HG03342 (cell line): ENCODE results near the gene RBM10.

Experiments used
- ATAC-seq: cut with Tn5 transposase; IDR thresholded peaks from one replicate; pipeline ENCODE4 v1.9.1; 2021; ENCODE audit warnings: mild to moderate bottlenecking, moderate library complexity; ENCODE audit not compliant: unreplicated experiment

Gene RBM10

GRCh38 chrX:47216393-47216925, 71.4 kb downstream of the RBM10 start:
- no peak for ATAC-seq

- ATAC-seq, result no peak
Observed at GRCh38 chrX:47217121-47217851, 72.3 kb downstream of the RBM10 start.

DNA sequence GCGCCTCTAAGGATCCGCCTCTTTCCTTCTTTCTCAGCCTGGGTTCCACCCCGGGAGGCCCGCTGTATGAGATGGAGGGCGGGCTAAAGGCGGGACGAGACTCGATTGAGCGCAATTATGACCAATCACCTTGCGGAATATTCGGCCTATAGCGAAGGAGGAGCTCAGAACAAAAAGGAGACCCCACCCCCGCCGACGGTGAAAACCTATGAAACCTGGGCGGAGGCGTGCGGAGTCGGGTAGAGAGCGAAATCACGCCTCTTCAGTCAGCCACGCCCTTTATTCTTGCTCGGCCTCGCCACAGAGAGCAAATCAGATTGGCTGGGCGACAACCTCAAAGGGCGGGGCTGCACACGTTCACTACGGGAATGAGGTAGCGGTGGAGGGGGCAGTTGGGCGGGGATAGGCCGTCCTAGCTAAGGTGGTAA, 72.8 kb downstream of the RBM10 start:
- peak; percentile 84 for ATAC-seq

DNA sequence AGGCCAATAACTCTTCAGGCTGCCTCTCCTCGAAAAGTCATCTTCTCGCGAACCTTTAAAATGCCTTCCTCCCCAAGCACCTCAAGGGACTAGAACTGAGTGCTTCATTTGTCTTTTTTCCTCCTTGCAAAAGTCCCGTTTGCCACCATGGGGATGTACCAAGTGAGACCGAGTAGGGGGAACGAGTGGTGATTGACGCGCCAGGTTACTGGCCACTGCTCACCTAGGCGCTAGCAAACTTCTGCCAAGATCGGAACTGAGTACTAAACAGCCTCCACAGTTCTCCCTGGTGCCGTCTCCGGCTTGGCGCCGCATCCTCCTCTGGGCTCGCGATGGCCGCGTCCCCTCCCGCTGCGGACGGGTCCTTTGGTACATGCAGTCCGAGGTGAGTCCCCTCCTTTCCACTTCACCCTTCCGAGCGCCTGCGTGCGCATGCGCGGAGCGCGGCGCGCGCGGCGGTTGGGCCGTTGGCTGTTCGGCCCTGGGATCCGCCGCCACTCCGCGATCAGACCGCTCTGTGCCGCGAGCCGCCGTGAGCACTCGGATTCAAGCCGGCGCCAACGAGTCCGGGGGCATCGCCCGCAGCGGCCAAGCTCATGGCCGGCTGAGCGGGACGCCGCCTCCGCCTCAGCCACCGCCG, 73.4 kb downstream of the RBM10 start, which contains the start of gene CDK16:
TSS of gene CDK16 (plus strand) at position 402 of the 640 bp plus-strand sequence. CDS start 4,877 bp downstream, outside the sequence.
- peak; percentile 46 for ATAC-seq

DNA sequence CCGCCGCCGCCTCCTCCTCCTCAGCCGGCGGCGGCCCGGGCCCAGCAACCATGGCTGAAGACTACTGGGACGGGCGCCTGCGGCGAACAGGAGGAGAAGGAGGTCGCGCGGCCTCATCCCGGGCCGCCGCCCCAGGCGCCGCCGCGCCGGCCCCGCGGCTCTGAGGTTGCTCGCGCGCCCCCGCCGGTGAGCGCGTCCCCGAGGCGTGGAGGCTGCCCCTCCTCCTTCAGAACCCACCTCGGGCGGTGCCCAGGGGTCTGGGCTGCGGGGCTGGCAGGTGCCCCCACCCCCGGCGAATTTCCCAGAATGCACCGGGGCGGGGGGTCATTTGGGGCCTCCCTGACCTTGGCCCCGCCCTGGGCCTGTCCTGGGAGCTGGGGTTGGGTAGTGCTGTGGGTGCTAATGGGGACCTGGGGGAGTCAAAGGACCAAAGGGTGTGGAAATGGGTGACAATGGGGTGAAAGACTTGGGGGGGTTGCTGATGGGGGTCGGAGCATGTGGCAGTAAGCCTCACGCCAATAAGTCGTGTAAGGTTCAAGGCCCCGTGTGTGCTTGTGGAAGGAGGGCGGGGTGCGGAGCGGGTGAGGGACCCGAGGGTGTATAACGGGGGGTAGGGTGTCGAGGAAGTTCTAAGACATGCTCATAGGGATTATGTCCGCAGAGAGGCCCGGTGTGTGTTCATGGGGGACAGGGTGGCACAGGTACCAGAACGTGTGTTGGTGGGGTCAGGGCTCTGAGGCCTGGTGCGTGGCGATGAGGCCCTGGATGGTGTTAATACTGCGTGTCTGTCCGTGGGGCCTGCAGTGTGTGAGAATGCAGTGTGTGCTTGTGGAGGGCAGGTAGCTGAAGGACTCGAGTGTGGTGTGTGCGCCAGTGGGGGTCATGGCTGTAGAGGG, 74.1 kb downstream of the RBM10 start:
- peak; percentile 2 for ATAC-seq

- no peak for ATAC-seq
Observed at GRCh38 chrX:47221756-47222155, 76.7 kb downstream of the RBM10 start.

DNA sequence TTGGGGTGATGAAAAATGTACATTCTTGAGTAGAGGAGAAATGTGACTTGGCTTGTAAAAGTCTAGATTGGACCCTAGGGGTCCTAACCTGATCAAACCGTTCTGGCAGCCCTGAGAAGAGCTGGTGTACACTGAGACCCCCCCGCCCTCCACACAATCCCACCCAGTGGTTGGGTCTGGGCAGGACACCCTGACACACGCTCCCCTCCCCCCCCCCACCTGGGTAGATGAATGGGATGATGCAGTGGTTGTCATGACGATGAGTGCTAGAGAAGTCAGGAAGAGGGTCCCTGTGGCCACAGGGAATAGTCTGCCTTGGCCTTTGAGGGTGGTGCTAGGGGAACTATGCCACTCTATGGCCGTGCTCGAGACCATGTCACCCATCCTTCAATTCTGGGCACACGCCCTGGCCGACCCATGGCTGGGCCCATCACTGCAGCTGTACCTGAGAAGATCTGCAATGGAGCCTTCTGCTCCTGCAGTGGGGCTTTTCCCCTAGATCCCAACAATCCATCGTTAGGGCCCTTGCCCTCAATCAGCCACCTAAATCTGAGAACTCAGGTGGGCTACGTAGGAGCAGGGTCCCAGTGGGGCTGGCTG, 77.8 kb downstream of the RBM10 start:
- no peak for ATAC-seq

- no peak for ATAC-seq
Observed at GRCh38 chrX:47223476-47224250, 78.6 kb downstream of the RBM10 start.

GRCh38 chrX:47224266-47224895, 79.4 kb downstream of the RBM10 start:
- no peak for ATAC-seq

DNA sequence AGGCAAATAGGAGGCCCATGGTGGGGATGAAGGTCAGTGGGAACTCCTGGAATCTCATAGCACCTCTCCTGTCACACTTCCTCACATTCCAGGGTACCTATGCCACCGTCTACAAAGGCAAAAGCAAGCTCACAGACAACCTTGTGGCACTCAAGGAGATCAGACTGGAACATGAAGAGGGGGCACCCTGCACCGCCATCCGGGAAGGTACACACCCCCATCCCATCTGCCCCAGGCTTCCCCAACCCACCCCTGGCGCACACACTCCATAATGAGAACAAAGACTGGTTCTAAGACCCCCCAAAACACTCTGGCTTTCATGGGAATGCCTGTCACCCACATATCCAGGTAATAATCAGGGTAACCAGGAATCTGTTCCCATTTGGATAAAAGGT, 79.9 kb downstream of the RBM10 start:
- ATAC-seq, result no peak

- ATAC-seq, result no peak
Observed at GRCh38 chrX:47226071-47226470, 81.0 kb downstream of the RBM10 start.

DNA sequence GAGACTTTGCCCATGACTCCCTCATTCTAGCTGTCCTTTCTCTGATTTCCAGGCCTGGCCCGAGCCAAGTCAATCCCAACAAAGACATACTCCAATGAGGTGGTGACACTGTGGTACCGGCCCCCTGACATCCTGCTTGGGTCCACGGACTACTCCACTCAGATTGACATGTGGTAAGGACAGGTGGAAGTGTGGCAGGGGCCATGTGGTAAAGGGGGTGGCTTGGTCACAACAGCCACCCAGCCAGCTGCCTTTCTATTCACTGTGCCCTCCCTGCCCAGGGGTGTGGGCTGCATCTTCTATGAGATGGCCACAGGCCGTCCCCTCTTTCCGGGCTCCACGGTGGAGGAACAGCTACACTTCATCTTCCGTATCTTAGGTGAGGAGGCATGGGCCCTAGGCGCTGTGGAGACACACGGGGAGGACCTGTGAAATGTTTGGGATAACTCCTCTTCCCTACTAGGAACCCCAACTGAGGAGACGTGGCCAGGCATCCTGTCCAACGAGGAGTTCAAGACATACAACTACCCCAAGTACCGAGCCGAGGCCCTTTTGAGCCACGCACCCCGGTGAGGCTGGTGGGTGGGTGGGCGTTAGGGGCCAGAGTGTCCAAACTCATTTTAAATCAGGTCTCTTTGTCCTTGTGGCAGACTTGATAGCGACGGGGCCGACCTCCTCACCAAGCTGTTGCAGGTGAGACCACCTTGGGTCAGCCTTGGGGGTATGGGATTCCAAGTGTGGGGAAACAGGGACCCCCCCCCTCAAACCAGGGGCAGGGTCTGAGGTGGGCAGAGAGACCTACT, 81.7 kb downstream of the RBM10 start:
- no peak for ATAC-seq

DNA sequence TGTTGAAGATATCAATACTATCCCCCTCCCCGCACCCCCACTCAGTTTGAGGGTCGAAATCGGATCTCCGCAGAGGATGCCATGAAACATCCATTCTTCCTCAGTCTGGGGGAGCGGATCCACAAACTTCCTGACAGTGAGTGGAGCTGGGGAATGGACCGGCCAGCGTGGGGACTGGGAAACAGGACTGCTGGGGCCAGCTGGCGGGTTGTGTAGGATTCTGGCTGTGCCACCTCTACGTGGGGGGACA, 82.2 kb downstream of the RBM10 start:
- no peak for ATAC-seq

- no peak for ATAC-seq
Observed at GRCh38 chrX:47228550-47229270, 83.7 kb downstream of the RBM10 start.

- ATAC-seq, result no peak
Observed at GRCh38 chrX:47229427-47229826, 84.4 kb downstream of the RBM10 start.

- no peak for ATAC-seq
Observed at GRCh38 chrX:47230136-47230868, 85.3 kb downstream of the RBM10 start.

GRCh38 chrX:47231167-47231566, 86.1 kb downstream of the RBM10 start:
- no peak for ATAC-seq
